ENCODE measurements around the gene PLXNA4.

Gene PLXNA4

GRCh38 chr7:132373879-132374278, 202.4 kb downstream of the PLXNA4 start:
- in situ Hi-C loops (cut with HindIII; ENCODE audit: low pct_unique_long_range_greater_than_20kb, low sequenced_read_pairs): no loop called here
- no peak for DNase-seq (ENCODE audit: low read depth in 1 of 2, low spot score in 1 of 2)
- no peak for TF ChIP-seq JUND (IDR thresholded peaks at IDR 0.05; ENCODE audit: low read depth)

GRCh38 chr7:132373041-132373440, 203.2 kb downstream of the PLXNA4 start:
- no peak for TF ChIP-seq JUND (IDR thresholded peaks at IDR 0.05; ENCODE audit: low read depth)
- DNase-seq (ENCODE audit: low read depth in 1 of 2, low spot score in 1 of 2): no peak
- in situ Hi-C loops (cut with HindIII; ENCODE audit: low pct_unique_long_range_greater_than_20kb, low sequenced_read_pairs): no loop called here

DNA sequence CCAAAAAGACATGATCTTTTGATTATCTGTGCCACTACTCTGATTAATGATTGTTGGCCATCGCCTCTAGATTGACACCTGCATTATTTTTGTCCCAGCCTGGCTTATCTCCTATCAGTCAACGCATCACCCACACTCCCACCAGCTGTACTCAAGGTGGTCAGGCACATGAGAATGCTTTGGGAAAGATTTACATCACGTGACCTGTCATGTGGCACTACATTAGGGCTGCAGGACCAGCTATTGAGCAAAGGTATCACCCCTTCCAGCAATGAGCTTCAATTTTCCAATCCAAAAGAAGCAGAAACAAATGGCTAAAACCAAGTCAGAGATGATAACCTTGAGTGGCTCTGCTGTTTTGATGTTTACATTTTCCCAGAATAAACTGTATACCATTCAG, 204.3 kb downstream of the PLXNA4 start:
- no peak for DNase-seq (ENCODE audit: low read depth in 1 of 2, low spot score in 1 of 2)
- TF ChIP-seq JUND (IDR thresholded peaks at IDR 0.05; ENCODE audit: low read depth): no peak
- in situ Hi-C loops (cut with HindIII; ENCODE audit: low pct_unique_long_range_greater_than_20kb, low sequenced_read_pairs): no loop called here

DNA sequence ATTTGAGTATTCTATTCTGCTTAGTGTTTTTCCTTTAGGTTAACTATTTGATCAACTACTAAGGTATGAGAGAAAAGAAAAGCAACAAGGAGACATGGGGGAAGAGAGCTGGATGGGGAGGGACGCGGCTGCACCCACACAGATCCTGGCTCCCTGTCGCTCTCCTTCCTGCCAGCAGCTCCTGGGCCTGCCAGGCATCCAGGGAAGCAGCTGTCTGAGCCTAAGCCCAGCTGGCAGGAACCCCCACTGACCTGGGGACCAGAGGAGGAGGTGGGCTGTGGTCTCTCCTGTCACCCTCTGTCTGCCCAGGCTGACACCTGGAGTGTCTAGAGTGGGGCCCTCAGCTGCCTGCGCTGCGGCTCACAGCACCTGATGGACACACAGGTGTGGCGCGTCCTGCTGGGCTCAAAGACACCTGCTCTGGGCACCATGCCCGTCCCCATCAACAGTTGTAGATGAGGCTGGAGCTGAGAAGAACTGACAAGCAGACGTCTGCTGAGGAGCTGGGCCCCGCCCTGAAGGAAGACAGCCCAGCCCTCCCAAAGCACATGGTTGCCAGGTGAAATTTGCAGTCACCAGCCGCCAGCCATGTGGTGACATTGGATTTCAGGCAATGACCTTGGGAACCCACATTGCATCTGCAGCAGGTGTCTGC, 207.9 kb downstream of the PLXNA4 start:
- DNase-seq (ENCODE audit: low read depth in 1 of 2, low spot score in 1 of 2): no peak
- in situ Hi-C loops (cut with HindIII; ENCODE audit: low pct_unique_long_range_greater_than_20kb, low sequenced_read_pairs): no loop called here
- no peak for TF ChIP-seq JUND (IDR thresholded peaks at IDR 0.05; ENCODE audit: low read depth)

GRCh38 chr7:132367795-132368194, 208.5 kb downstream of the PLXNA4 start:
- no peak for TF ChIP-seq JUND (IDR thresholded peaks at IDR 0.05; ENCODE audit: low read depth)
- DNase-seq (ENCODE audit: low read depth in 1 of 2, low spot score in 1 of 2): no peak
- in situ Hi-C loops (cut with HindIII; ENCODE audit: low pct_unique_long_range_greater_than_20kb, low sequenced_read_pairs): no loop called here

DNA sequence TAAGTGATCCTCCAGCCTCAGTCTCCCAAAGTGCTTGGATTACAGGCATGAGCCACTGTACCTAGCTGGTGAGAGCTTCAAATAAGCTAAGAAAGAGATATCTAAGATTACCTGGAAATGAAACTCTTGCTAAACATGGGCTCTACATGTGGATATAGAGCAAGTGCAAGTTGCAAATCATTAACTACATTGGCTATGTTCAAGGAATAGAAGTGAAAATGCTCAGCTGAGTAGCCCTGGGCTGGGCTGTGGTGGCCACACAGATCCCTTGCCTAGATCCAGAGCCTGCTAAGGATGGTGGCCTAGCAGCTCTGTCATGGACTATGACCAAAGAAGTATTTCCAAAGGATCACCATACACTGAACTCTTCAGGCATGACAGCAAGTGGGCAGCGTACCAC, 209.3 kb downstream of the PLXNA4 start:
- no peak for TF ChIP-seq JUND (IDR thresholded peaks at IDR 0.05; ENCODE audit: low read depth)
- in situ Hi-C loops (cut with HindIII; ENCODE audit: low pct_unique_long_range_greater_than_20kb, low sequenced_read_pairs): no loop called here
- DNase-seq (ENCODE audit: low read depth in 1 of 2, low spot score in 1 of 2): no peak

- TF ChIP-seq JUND (IDR thresholded peaks at IDR 0.05; ENCODE audit: low read depth): no peak
- in situ Hi-C loops (cut with HindIII; ENCODE audit: low pct_unique_long_range_greater_than_20kb, low sequenced_read_pairs): no loop called here
- DNase-seq (ENCODE audit: low read depth in 1 of 2, low spot score in 1 of 2): no peak
These were observed 212.0 kb downstream of the PLXNA4 start for GRCh38 chr7:132364226-132364625.

- no peak for TF ChIP-seq JUND (IDR thresholded peaks at IDR 0.05; ENCODE audit: low read depth)
- no peak for DNase-seq (ENCODE audit: low read depth in 1 of 2, low spot score in 1 of 2)
- in situ Hi-C loops (cut with HindIII; ENCODE audit: low pct_unique_long_range_greater_than_20kb, low sequenced_read_pairs): no loop called here
These were observed 214.2 kb downstream of the PLXNA4 start for GRCh38 chr7:132362059-132362458.

DNA sequence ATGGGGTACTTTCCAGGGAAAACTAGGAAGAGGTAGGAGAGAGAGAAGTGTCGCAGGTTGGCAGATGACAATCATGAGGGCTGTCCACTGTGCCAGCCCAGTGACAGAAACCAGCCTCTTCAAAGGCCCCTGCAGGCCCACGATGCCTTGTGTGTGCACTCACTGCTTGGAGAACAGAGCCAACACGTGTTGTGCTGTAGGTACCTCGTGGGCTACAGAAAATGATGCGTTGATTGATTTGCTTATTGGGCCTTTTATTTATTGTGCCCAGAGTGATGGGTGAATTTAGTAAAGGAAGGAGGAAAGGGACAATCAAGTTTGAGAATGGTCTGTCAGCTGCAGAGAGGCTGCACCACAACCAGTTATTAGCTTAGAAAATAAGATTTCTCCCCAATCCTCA, 215.1 kb downstream of the PLXNA4 start:
- in situ Hi-C loops (cut with HindIII; ENCODE audit: low pct_unique_long_range_greater_than_20kb, low sequenced_read_pairs): no loop called here
- TF ChIP-seq JUND (IDR thresholded peaks at IDR 0.05; ENCODE audit: low read depth): no peak
- no peak for DNase-seq (ENCODE audit: low read depth in 1 of 2, low spot score in 1 of 2)

GRCh38 chr7:132359743-132360142, 216.5 kb downstream of the PLXNA4 start:
- in situ Hi-C loops (cut with HindIII; ENCODE audit: low pct_unique_long_range_greater_than_20kb, low sequenced_read_pairs): no loop called here
- no peak for DNase-seq (ENCODE audit: low read depth in 1 of 2, low spot score in 1 of 2)
- no peak for TF ChIP-seq JUND (IDR thresholded peaks at IDR 0.05; ENCODE audit: low read depth)

- DNase-seq (ENCODE audit: low read depth in 1 of 2, low spot score in 1 of 2): no peak
- in situ Hi-C loops (cut with HindIII; ENCODE audit: low pct_unique_long_range_greater_than_20kb, low sequenced_read_pairs): no loop called here
- no peak for TF ChIP-seq JUND (IDR thresholded peaks at IDR 0.05; ENCODE audit: low read depth)
These were observed 221.2 kb downstream of the PLXNA4 start for GRCh38 chr7:132355048-132355447.

- in situ Hi-C loops (cut with HindIII; ENCODE audit: low pct_unique_long_range_greater_than_20kb, low sequenced_read_pairs): no loop called here
- no peak for TF ChIP-seq JUND (IDR thresholded peaks at IDR 0.05; ENCODE audit: low read depth)
- DNase-seq (ENCODE audit: low read depth in 1 of 2, low spot score in 1 of 2): no peak
These were observed 221.7 kb downstream of the PLXNA4 start for GRCh38 chr7:132354527-132354926.

GRCh38 chr7:132353936-132354335, 222.3 kb downstream of the PLXNA4 start:
- no peak for TF ChIP-seq JUND (IDR thresholded peaks at IDR 0.05; ENCODE audit: low read depth)
- in situ Hi-C loops (cut with HindIII; ENCODE audit: low pct_unique_long_range_greater_than_20kb, low sequenced_read_pairs): no loop called here
- no peak for DNase-seq (ENCODE audit: low read depth in 1 of 2, low spot score in 1 of 2)

- TF ChIP-seq JUND (IDR thresholded peaks at IDR 0.05; ENCODE audit: low read depth): no peak
- DNase-seq (ENCODE audit: low read depth in 1 of 2, low spot score in 1 of 2): no peak
- in situ Hi-C loops (cut with HindIII; ENCODE audit: low pct_unique_long_range_greater_than_20kb, low sequenced_read_pairs): no loop called here
These were observed 223.5 kb downstream of the PLXNA4 start for GRCh38 chr7:132352800-132353199.
